ENCODE results near the gene BBS9.

- no peak for TF ChIP-seq EZH2 (IDR thresholded peaks at IDR 0.05)
- TF ChIP-seq POLR2AphosphoS5 (IDR thresholded peaks at IDR 0.05; ENCODE audit: borderline replicate concordance, low read depth, low read length), result no peak
- no peak for TF ChIP-seq FOXP2 (optimal IDR thresholded peaks at IDR 0.05; ENCODE audit: control extremely low read depth, extremely low read length, insufficient read depth)
These were observed 259.0 kb downstream of the BBS9 start for GRCh38 chr7:33388332-33388731.

Measured in SK-N-MC (cell line).